HG03520 (cell line): ENCODE data around the gene SKOR1.

Experiments used
- ATAC-seq: cut with Tn5 transposase; IDR thresholded peaks from one replicate; pipeline ENCODE4 v1.9.1; 2021; ENCODE audit warnings: mild to moderate bottlenecking, moderate library complexity; ENCODE audit not compliant: unreplicated experiment

Gene SKOR1

GRCh38 chr15:67824976-67825880 is at the start of gene SKOR1:
TSS of gene SKOR1 (plus strand) at chr15:67825509. CDS start at chr15:67825603, 94 bp downstream.
- ATAC-seq, result no peak

- no peak for ATAC-seq
Observed at GRCh38 chr15:67775998-67776397, 49.3 kb upstream of the SKOR1 start.

GRCh38 chr15:67776600-67776999 is 48.7 kb upstream of the SKOR1 start:
- ATAC-seq, result no peak

DNA sequence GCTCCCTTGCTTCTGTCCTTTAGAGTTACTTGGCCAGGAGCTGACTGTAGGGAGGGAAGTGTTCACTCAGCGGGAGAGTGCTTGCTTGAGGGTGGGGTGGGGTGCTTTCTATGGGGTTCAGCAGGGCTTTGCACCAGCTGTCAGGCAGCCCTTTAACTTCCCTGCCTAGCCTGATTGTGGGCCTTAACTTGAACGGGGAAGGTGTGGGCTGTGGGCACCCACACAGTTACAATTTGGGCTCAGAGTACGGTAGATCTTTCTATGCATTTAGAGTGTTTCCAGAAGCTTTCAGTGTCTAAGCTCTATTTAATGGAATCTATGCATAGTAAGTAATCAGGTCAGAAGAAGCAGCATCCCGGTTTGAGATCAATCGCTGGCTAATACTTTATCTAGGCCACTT is 48.2 kb upstream of the SKOR1 start:
- no peak for ATAC-seq

DNA sequence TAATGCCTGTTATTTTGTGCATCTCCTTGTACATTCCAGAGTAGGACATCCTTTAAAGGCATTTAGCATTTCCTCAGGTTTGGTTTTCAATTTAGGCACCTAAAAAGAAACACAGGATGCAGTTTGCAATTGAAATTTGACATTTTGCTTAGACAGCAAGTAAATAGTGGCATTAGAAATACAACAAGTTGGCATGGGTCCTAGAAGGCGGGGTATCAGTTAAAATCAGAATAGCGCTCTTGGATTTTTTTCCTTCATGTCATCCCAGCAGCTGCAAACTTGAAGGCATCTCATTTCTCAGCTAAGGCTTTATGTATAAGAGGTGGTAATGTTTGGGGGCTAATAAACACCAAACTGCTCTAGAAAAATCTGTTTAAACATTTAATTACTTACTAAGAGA is 47.5 kb upstream of the SKOR1 start:
- ATAC-seq, result no peak

GRCh38 chr15:67778968-67779548 is 46.3 kb upstream of the SKOR1 start:
- no peak for ATAC-seq

- no peak for ATAC-seq
Observed at GRCh38 chr15:67779549-67780111, 45.7 kb upstream of the SKOR1 start.

GRCh38 chr15:67781061-67781460 is 44.2 kb upstream of the SKOR1 start:
- ATAC-seq, result no peak

GRCh38 chr15:67781907-67782690 is 43.2 kb upstream of the SKOR1 start:
- ATAC-seq, result no peak

GRCh38 chr15:67782691-67782991 is 42.7 kb upstream of the SKOR1 start:
- no peak for ATAC-seq

DNA sequence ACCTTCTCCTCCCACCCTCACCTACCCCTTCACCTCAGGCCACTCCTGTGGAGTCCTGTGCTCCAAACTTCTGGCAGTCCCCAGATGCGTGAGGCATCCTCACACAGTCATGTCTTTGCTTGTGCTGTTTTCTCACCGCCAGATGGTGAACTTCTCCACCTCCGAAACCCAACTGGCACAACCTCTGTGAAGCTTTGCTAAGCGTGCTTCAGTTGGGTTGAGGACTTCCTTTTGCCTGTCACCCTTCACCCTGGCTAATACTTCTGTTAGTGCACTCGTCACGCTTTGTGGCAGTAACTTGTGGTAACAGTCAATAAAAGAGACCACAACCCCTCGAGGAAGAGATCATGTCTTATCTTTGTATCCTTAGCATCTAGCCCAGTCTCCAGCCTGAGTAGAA is 42.0 kb upstream of the SKOR1 start:
- peak; percentile 34 for ATAC-seq

DNA sequence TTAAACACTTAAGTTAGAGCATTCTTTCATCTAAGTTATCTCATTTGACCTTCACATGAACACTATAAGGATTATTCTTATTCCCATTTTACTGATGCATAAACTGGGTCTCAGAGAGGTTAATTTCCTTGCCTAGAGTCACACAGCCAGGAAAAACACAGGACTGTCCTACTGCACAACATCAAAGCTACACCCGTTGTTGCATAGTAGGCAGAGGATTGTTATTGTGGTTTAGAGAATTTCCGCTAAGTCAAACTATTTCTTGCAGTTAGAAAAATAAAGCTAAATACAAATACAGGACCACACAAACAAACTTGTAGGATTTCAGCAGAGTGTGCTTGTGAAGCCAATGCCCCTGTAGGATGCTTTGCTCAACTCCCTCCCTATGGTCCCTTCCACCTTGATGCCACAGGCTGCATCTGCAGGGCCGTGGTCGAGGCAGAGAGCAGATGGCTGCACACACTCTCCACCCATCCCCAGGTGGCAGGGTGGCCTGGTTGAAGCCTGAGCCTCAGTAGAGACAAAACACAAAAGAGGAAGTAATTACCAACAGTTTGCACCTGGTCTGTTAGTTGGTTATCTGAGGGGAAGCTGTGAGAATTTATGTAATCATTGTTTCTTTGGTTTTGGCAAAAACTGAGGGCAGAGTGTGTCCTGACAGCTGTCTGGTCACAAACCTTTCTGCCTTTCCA is 41.1 kb upstream of the SKOR1 start:
- peak; percentile 80 for ATAC-seq

GRCh38 chr15:67784856-67785430 is 40.4 kb upstream of the SKOR1 start:
- peak; percentile 9 for ATAC-seq

DNA sequence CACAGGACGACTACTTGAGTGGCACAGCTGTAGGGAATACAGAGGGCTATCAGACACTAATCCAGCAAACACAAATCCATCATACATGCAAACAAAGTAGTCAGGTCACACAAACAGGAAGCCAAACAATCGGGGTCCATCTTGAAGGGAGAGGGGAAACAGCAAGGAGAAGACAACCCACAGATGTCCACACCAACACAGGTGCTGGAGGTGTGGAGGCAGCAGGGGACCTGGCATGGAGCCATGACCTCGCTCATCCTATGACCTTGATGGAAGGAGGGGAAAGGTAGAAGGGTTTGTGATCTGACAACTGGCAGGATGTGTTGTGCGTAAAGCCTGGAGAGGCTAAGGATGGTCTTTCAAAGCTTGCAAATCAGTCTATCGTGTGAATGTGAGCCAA is 39.9 kb upstream of the SKOR1 start:
- ATAC-seq, result no peak

- no peak for ATAC-seq
Observed at GRCh38 chr15:67786646-67787045, 38.7 kb upstream of the SKOR1 start.

DNA sequence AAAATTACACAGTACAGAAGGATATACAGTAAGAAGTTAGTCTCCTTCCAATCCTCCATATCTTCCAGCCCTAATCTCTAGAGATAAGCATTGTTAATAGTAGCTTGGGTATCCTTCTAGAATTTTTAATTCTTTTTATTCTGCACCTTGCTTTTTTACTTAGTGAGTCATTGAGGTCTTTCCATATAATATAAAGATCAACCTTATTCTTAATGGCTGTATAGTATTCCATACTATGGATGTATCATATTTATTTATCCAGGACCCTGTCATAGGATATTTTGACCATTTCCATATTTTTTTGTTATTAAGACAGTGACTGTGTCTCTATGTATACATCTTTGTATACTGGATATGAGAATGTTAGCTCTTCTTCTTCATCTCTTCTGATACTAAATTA is 36.3 kb upstream of the SKOR1 start:
- ATAC-seq, result no peak

DNA sequence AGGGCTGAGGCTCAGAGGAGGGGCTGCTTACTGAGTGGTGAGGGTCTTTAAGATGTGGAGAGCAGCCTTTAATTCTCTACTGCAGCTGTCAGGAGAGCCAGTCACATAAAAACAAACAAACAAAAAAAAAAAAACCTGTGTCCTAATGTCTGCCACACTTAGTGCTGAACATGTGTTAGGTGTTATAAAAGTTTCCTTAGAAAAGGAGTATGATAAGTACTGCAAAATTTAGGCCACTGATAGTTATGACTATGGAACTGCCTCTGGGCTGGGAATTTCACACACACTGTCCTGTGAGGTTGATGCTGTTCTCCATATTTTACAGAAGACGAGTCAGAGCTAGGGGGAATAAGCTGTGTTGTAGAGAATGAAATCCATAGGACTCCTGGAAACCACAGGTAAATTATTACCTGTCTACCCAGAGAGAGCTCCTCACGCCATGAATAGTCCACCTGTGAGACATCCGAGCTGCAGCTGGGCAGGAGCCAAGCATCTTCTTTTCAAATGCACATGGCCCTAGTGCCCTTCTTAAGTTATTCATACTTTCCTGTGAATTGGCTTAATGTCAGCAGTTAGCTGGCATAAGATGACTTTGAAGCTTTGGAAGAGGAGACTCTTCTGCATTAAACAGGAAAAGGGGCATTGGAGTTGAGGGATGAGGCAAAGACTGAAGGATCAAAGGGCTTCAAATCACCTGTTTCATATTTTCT is 34.5 kb upstream of the SKOR1 start:
- ATAC-seq, result no peak

- no peak for ATAC-seq
Observed at GRCh38 chr15:67792250-67792942, 32.9 kb upstream of the SKOR1 start.

DNA sequence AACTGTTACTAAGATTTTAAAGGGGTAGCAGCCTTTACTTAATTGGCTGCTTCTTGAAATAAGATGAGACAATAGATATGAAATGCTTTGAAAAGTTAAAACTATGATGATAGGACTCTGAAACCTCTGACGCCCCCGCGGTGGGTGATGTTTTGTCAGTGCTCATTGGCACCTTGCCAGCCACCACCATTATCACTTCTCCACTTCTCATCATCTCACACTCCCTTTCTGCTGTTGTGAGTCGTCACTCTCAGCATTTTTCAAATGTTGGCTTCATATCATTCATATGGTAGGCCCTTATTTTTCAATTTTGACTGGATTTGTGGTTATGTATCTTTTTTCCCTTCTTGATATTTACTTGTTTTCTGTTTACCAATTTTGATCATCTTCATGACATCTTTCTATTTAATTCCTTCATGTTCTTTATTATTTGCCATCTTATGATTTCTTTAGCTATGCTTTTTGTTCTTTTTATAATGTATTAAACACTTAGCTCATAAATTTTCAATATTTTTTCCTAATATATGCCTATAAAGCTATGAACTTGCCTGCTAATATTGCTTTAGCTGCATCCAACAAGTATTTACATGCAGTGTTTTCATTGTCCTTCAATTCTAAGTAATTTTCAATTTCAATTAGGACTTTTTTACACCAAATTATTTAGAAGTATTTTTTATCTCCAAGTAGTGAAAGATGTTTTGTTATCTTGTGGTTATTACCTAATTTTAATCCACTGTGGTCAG is 30.3 kb upstream of the SKOR1 start:
- no peak for ATAC-seq
